SU-DHL-6 (cell line): ENCODE measurements around the gene TANC1.

Experiments used
- CTCF ChIP-seq: fragments of 200-600 bp; sonication (generic); IDR thresholded peaks from one replicate; pipeline ENCODE4 v1.5.1; 2017; ENCODE audit warnings: antibody characterized with exemption, mild to moderate bottlenecking, low read length, moderate library complexity; ENCODE audit not compliant: insufficient read depth, poor library complexity, severe bottlenecking
- EZH2phosphoT487 ChIP-seq: fragments of 200-600 bp; sonication (generic), shearing (Covaris generic); conservative IDR thresholded peaks from 2 replicates; pipeline ENCODE4 v1.6.1; 2018; ENCODE audit warnings: mild to moderate bottlenecking, antibody characterized with exemption, low read length, moderate library complexity, mixed read lengths

GRCh38 chr2:158921599-158922408 is 46.6 kb upstream of the TANC1 start:
- TF ChIP-seq CTCF (no peak), EZH2phosphoT487 (no peak)
